HG02642 (cell line): ENCODE results near the gene CTU1.

Experiments
- ATAC-seq: cut with Tn5 transposase; IDR thresholded peaks from one replicate; pipeline ENCODE4 v1.9.1; 2021; ENCODE audit warnings: mild to moderate bottlenecking; ENCODE audit not compliant: unreplicated experiment, poor library complexity

Gene CTU1

DNA sequence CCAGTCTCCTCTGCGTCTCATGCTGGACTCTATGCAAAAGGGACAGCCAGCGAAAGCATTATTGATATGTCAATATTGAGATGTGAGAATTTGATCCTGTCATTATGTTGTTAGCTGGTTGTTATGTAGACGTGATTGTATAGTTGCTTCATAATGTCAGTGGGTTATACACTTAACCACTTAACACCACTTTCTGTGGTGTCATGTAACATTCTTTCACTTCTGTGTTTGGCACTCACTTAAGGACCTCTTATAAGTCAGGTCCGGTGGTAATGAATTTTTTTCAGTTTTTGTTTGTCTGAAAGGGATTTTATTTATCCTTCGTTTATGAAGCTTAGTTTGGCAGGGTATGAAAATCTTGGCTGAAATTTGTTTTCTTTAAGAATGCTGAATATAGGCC is 26.8 kb upstream of the CTU1 start:
- no peak for ATAC-seq

DNA sequence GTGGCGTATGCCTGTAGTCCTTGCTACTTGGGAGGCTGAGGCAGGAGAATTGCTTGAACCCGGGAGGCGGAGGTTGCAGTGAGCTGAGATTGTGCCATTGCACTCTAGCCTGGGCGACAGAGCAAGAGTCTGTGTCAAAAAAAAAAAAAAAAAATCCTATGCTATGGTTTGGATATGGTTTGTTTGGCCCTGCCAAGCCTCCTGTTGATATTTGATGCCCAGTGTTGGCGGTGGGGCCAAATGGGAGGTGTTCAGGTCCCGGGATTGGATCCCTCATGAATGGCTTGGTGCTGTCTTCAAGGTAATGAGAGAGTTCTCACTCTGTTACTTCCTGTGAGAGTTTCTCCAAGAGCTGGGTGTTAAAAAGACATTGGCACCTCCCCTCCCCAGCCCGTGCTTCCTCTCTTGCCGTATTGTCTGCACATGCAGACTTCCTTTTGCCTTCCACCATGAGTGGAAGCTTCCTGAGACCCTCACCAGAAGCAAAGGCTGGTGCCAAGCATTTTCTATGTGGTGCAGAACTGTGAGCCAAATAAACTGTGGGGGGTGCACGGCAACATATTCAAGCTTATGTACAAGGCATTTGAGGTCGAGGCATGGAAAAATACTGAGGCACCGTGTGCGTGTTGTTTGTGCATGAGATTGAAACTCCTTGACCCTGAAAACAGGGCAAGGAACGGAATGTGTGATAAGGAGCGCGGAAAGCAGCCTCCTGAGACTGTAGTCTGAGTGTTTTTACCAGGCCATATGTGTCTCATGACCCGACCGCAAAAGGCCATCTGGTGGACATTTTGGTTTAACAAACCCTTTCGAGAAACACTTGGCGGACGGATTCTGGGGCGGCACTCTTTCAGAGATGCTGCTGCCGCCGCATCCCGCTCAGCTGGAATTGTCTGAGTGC is 23.8 kb upstream of the CTU1 start:
- no peak for ATAC-seq

DNA sequence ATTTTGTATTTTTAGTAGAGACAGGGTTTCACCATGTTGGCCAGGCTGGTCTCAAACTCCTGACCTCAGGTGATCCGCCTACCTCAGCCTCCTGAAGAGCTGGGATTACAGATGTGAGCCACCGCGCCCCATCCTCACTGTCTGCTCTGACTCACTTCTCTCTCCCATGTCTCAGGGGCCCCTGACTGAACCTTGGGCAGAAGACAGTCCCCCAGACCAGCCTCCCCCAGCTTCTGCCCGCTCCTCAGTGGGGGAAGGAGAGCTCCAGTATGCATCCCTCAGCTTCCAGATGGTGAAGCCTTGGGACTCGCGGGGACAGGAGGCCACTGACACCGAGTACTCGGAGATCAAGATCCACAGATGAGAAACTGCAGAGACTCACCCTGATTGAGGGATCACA is 21.5 kb upstream of the CTU1 start:
- no peak for ATAC-seq

DNA sequence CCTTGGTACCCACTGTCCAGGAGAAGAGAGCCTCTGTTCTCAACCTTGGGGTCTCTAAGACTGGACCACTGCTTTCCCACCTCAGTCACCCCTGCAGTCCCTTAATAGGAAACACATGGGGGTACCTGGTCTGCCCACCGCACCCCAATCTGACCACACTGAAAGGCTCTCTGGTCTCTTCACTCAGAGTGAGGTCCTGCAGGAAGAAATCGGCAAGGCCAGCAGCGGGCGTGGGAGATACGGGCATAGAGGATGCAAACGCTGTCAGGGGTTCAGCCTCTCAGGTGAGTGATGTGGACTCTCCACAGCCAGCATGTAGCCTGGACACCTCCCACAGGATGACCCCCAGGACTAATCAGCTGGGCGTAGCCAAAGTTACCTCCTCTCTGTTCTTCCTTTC is 20.0 kb upstream of the CTU1 start:
- ATAC-seq = no peak

DNA sequence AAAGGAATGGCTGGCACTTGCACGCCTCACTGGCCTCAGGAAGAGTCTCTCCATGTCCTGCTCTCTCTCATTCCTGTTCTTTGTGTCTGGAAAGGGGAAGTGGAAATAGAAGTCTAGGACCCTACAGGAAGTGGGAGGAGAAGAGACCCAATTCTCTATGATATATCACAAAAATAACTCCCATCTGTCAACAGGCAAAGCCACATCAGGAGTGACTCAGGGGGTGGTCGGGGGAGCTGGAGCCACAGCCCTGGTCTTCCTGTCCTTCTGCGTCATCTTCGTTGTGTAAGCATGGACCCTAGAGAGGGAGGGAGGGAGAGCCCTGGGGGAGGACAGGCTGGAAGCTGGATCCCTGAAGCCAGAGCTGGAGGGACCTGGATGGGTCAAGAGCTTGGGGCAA is 19.5 kb upstream of the CTU1 start:
- no peak for ATAC-seq

DNA sequence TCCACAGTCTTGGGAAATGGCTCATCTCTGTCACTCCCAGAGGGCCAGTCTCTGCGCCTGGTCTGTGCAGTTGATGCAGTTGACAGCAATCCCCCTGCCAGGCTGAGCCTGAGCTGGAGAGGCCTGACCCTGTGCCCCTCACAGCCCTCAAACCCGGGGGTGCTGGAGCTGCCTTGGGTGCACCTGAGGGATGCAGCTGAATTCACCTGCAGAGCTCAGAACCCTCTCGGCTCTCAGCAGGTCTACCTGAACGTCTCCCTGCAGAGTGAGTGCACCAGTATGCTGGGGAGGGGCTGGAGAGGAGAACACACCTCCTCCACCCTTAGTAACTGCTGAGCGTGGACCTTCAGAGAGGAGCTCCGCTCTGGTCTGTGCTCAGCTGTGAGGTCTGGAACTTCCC is 18.8 kb upstream of the CTU1 start:
- no peak for ATAC-seq

DNA sequence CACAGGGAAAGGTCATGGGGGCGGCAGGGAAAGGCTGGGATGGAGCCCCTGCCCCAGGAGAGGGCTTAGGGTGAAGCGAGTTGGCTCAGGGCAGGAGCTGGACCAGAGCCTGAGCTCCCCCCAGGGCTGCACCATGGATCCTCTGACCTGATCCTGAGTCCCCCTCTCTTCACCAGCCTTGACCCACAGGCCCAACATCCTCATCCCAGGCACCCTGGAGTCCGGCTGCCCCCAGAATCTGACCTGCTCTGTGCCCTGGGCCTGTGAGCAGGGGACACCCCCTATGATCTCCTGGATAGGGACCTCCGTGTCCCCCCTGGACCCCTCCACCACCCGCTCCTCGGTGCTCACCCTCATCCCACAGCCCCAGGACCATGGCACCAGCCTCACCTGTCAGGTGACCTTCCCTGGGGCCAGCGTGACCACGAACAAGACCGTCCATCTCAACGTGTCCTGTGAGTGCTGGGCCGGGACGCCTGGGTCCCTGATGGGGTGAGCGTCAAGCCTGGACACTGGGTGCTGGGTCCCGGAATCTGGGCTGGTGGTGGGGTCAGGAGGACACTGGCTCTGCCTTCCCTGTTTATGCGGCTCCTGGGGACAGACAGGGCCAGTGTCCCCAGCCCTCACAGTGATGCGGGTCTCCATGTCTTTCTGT is 17.3 kb upstream of the CTU1 start:
- ATAC-seq = no peak

DNA sequence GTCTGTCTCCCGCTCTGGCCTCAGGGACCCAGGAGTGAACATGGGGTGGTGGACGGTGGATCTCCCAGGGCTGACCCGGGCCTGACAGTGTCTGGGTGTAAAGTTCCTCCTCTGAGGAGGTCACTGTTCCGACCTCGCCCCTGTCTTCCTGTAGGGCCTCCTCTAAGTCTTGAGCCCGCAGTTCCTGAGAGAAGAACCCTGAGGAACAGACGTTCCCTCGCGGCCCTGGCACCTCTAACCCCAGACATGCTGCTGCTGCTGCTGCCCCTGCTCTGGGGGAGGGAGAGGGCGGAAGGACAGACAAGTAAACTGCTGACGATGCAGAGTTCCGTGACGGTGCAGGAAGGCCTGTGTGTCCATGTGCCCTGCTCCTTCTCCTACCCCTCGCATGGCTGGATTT is 16.5 kb upstream of the CTU1 start, which contains the start of gene SIGLEC9:
SIGLEC9 (plus strand) TSS at position 178 of the 400 bp plus-strand sequence; CDS start at position 247, 69 bp downstream.
- ATAC-seq = no peak

DNA sequence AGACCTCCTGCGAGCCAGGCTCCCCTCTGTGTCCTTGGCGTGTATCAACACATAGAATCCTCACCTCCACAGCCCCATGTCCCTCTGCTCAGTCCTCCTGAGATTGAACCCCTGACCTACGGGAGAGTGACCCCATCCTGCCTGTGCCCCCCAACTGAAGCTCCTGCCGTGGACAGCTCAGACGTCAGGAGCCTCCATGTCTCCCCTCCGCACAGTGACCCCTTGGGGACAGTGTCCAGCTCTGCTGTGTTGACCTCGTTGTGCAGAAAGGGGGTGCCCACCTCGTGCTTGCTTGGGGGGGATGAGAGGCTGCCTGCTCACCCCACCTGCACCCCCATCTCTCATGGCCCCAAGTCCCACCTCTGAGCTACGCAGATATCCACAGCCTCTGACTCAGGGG is 16.0 kb upstream of the CTU1 start:
- ATAC-seq = no peak

DNA sequence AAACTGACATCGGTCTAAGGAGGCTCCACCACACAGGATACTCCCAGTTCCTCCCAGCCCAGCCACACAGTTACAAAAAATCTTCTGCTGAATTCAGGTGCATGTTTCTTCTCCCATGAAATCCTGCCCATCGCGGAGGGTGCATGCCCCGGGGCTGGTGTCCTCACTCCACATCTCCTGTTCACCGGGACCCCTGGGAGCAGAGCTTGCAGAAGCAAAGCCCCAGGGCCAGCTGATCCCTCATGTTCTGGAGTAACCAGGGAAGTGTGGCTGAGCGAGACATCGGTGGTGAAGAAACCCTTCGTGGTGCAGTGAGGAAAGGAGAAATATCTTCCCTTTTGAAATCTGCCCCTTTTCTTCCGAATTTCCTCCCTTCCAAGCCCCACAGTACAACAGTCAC is 15.6 kb upstream of the CTU1 start:
- ATAC-seq = no peak

DNA sequence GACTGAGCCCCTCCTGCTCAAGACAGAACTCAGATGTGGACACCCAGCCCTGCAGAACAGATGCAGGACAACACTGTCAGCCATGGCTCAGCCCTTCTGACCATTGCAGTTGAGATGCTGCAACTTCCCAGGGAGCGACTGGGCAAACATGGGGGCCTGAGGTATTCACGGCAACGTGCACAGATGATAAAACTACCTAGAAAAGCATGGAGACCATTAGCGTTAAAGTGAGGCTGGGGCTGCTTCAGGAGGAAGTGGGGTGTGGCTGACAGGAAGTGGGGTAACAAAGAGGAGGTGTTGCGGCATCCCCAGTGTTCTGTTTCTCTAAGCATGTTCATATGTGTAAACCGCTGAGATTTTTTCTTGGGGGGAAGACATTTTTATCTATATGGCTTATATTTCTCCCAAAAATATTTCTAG is 15.2 kb upstream of the CTU1 start:
- no peak for ATAC-seq

DNA sequence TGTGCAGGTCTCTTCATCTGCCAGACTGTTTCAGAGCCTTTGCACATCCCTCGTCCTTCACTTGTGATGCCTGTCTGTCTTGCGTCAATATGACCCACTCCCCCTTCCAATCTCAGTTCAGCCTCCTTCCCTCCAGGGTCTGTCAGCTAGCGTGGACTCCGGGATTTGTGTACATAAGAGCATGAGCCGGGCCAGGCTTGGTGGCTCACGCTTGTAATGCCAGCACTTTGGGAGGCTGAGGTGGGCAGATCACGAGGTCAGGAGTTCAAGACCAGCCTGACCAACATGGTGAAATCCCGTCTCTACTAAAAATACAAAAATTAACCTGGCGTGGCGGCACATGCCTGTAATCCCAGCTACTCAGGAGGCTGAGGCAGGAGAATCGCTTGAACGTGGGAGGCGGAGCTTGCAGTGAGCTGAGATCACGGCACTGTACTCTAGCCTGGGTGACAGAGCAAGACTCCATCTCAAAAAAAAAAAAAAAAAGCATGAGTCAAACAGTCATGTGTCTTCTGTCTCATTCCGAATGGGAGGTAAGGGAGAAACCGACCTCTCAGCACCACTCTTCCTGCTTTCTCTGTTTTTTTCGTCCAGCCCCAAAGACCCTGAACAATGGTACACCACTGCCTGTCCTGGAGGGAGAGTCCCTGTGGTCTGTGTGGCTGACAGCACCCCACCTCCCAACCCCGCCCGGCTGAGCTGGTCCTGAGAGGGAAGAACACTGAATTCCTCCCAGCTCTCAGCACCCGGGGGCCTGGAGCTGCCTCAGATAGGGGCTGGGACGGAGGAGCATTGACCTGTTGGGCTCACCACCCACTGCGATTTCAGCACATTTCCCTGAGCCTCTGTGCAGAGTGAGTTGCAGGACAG is 14.1 kb upstream of the CTU1 start:
- ATAC-seq = no peak

DNA sequence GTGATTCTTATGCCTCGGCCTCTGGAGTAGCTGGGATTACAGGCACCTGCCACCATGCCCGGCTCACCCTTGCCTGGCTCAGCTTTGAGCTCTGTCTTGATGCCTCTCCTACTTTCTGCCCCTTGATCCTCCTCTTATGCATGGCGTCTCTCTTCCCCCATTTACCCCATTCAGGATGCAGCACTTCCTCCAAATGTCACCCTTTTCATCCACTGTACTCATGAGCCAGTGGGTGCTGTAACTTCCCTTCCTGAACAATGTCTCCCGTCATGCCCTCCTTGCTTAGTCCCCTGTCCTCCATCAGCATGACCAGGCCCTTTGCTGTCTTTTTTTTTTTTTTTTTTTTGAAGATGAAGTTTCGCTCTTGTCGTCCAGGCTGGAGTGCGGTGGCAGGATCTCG is 13.0 kb upstream of the CTU1 start:
- ATAC-seq = no peak

DNA sequence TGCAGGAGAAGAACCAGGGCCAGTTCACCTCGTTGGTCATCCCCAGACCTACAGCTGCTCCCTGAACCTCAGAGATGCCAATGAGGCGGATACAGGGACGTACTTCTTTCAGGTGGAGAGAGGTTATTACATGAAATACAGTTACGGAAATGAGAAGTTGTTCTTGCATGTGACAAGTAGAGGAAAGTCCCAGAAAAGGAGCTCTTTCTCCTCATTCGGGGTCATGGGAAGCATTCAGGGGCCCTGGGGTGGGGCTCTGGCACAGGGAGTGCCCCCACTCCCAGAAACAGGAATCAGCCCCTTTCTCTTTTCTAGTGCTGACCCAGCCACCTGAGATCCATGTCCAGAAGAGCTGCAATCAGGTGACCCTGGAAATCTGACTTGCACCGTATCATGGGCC is 12.0 kb upstream of the CTU1 start:
- no peak for ATAC-seq

DNA sequence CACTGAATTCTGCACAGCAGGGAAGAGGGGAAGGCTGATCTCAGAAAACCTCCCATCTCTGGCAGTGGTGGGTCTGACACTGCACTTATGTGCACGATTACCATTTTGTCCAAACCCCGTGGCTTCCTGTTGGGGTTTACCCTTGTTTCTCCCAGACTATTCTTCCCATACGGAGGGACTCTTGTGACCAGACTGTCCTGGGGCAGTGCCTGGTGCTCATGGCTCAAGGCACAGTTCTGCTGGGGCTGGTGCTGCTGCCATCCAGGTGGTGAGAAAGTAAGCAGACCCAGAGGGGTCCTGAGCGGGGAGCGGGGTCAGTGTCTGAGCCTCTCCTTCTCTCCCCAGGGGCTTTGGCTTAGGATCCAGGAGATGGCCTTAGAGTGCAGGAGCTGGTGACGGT is 11.4 kb upstream of the CTU1 start:
- no peak for ATAC-seq

DNA sequence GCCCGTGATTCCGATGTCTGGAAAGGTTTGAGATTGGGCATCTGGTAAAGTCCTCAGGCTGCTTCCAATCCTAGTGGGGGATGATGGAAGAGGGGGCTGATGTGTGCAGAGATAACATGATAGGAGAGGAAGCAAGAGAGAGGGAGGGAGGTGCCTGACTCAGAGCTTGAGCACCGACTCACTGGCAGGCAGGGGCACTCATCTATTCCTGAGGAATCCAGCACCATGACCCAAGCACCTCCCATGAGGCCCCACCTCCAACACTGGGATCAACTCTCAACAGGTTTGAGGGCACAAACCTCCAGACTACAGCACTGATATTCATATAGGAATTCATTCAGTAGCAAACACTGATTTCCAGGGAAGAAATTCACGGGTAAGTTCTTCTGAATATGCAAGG is 10.9 kb upstream of the CTU1 start:
- ATAC-seq = no peak

DNA sequence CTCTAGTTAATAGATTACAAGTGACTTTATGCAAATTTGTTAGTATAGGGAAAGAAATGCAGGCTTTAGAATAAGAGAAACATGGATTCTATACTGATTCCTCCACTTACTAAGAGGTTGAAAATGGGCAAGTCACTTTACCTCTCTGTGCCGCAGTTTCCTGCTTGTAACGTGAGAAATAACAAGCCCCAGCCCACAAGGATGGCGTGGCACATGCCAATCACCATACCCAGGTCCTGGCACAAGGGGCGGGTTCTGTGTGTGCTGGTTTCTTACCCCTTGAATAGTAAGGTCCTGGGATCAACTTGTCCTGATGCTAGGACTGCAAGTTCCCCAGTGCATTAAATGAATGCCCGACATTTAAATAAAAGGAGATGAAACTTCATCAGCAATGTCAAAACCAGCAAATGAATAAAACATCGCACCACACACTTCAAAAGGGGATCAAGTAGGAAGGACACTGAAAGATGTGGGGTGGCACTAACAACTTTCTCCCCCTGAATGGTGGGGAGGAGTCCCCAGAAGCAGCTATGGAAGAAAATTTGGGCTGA is 8.6 kb upstream of the CTU1 start:
- ATAC-seq = no peak

DNA sequence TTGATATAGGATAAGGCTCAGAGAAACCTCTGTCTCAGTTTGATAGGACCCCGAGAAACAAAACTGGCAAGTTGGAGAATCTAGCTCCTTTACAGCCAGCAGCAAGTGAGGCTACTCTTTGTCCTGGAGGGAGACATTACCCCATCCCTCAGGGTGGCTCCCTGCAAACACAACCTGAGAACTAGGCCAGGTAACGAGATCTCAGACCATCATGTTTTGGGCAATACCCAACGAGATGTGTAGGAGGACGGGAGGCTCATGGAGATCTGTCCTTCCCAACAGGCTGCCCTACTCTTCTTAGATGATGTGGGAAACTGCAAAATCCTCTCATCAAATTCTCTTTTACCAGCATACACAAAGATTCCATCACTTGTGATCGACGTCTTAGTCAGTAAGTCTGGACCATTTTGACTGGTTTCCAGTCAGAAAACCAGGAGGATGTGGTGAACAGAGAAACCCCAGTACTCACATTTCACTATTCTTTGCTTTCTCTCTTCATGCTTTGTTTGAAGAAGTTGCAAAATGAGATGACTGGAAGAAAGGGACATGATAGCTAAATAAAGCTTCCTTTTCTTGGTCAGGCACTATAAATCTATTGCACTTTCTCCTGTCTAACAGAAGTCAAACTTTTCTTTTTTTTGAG is 6.0 kb upstream of the CTU1 start:
- ATAC-seq = no peak

DNA sequence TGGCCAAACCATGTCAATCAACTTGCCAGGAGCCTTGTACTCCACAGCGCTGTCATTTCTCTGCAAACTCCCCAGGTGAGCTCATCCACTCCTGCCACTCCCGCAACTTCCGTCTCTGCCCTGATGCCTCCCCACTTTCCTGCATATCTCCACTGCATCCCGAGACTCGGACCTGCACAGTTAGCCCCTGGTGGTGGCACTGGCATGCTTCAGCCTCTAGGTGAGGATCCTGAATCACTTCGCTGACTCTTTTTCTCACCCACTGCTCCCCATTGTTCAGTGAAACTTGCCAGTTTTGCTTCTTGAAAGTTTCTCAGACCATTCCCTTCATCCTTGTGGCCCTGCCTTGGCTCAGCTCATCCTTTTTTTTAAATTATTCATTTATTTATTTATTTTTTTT is 3.4 kb upstream of the CTU1 start:
- ATAC-seq = no peak

DNA sequence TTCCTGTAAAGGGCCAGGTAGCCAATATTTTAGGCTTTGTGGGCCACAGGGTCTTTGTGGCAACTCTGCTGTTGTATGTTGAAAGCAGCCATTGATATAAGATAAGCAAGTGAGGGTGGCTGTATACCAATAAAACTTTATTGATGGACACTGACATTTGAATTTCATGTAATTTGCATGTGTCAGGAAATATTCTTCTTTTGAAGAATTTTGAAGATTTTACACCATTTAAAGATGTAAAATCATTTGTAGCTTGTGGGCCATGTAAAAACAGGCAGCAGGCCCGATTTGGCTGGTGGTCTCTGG is 2.4 kb upstream of the CTU1 start:
- no peak for ATAC-seq
